DND-41 (cell line): ENCODE measurements around the gene SSR3.

Source experiments
- ATAC-seq: fragments of 200-7000 bp; cut with Tn5 transposase; 3 replicates; pipeline ENCODE4 v1.9.1; 2021; ENCODE audit warnings: low read depth; ENCODE audit not compliant: insufficient read depth
- DNase-seq: peaks from one replicate; pipeline ENCODE4 v3.0.0-alpha.2; 2020
- H2AFZ ChIP-seq: 2 replicates; pipeline ENCODE4 v1.6.0; 2012; ENCODE audit warnings: low read depth, low read length
- H3K27ac ChIP-seq: 2 replicates; pipeline ENCODE4 v1.5.1; 2012; ENCODE audit warnings: low read length, inconsistent platforms
- H3K27me3 ChIP-seq: fragments of 200-600 bp; sonication (generic); 2 replicates; pipeline ENCODE4 v1.6.0; 2012; ENCODE audit warnings: low read length, mild to moderate bottlenecking, inconsistent platforms; ENCODE audit not compliant: insufficient read depth, poor library complexity
- H3K36me3 ChIP-seq: 2 replicates; pipeline ENCODE4 v1.5.1; 2012; ENCODE audit warnings: low read length, inconsistent platforms; ENCODE audit not compliant: insufficient read depth
- H3K4me1 ChIP-seq: 2 replicates; pipeline ENCODE4 v1.5.1; 2012; ENCODE audit warnings: mild to moderate bottlenecking, low read length; ENCODE audit not compliant: insufficient read depth
- H3K4me2 ChIP-seq: 2 replicates; pipeline ENCODE4 v1.6.0; 2012; ENCODE audit warnings: mild to moderate bottlenecking, moderate library complexity, low read length, inconsistent platforms; ENCODE audit not compliant: insufficient read depth
- H3K4me3 ChIP-seq, 2 experiments: fragments of 200-600 bp in 1 of 2; shearing (Covaris generic) in 1 of 2; 2 replicates each; pipeline ENCODE4 v1.5.1; 2012 to 2016; ENCODE audit warnings: inconsistent platforms in 2 of 2, low read length in 2 of 2, mild to moderate bottlenecking in 2 of 2, low read depth in 1 of 2, moderate library complexity in 1 of 2
- H3K79me2 ChIP-seq: 2 replicates; pipeline ENCODE4 v1.6.0; 2012; ENCODE audit warnings: low read length, inconsistent platforms; ENCODE audit not compliant: insufficient read depth
- H3K9ac ChIP-seq: 2 replicates; pipeline ENCODE4 v1.6.0; 2012; ENCODE audit warnings: low read depth, mild to moderate bottlenecking, inconsistent platforms, low read length, moderate library complexity
- H3K9me3 ChIP-seq: 2 replicates; pipeline ENCODE4 v1.5.1; 2012; ENCODE audit warnings: low read length, moderate library complexity, mild to moderate bottlenecking, inconsistent platforms; ENCODE audit not compliant: insufficient read depth, severe bottlenecking
- H4K20me1 ChIP-seq: 2 replicates; pipeline ENCODE4 v1.6.0; 2012; ENCODE audit warnings: low read length; ENCODE audit not compliant: insufficient read depth
- CTCF ChIP-seq: IDR thresholded peaks from 2 replicates; pipeline ENCODE4 v1.5.1; 2012; ENCODE audit warnings: borderline replicate concordance, low read length, moderate library complexity, mild to moderate bottlenecking; ENCODE audit not compliant: poor library complexity, severe bottlenecking; ENCODE audit errors: extremely low read depth
- EZH2 ChIP-seq: IDR thresholded peaks from 3 replicates; pipeline ENCODE4 v1.6.1; 2012; ENCODE audit warnings: borderline replicate concordance, low read depth, mild to moderate bottlenecking, moderate library complexity, low read length, inconsistent platforms; ENCODE audit not compliant: severe bottlenecking

SSR3 gene

GRCh38 chr3:156513619-156514018, 41.3 kb downstream of the SSR3 start:
- Histone ChIP-seq H2AFZ (no peak overlapping the region), H3K4me3 (no peak overlapping the region), H3K9me3 (no peaks in the 10 kb centered on the region), H4K20me1 (no peaks in the 10 kb centered on the region), H3K79me2 (no peaks in the 10 kb centered on the region), H3K27me3 (peaks cover 24% of the 10 kb centered on the region), H3K4me1 (no peaks in the 10 kb centered on the region), H3K27ac (no peak overlapping the region), H3K36me3 (no peaks in the 10 kb centered on the region), H3K9ac (no peak overlapping the region), H3K4me2 (no peak overlapping the region)
- TF ChIP-seq EZH2, result no peak
- no peak for TF ChIP-seq CTCF
- ATAC-seq (no peak), DNase-seq (no peak)

DNA sequence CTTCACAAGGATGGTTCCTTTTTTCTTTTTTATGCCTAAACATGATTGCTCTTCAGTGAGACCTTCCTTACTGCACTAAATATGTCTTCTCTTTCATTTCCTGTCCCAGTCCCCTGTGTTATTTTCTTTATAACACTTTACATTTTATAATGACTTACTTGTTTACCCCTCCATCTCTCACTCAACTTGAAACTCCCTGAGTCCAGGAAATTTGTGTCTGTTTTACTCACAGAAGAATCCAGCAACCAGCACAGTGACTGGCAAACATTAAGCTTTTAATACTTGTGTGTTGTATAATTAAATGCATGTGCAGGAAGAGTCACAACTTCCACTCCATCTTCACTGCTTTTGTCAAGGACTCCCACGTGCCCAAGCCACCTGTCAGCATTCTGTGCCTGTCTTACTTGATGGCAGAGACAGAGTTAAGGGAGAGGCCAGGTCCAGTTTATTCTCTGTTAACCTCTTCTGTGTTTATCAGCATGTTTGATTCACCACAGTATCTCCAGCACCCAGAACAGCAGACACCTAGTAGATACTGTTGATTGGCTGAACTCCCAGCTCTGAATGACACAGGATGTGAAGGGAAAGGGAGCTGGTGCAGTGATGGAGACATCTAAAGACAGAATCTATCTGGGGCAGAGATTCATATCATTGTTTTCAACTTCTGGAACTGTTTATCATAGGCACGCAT, 42.8 kb downstream of the SSR3 start:
- Histone ChIP-seq H3K4me3 (no peak overlapping the region), H3K36me3 (no peaks in the 10 kb centered on the region), H3K79me2 (no peaks in the 10 kb centered on the region), H3K4me2 (no peak overlapping the region), H3K27ac (no peak overlapping the region), H4K20me1 (no peaks in the 10 kb centered on the region), H3K9me3 (no peaks in the 10 kb centered on the region), H2AFZ (no peak overlapping the region), H3K27me3 (peaks cover 19% of the 10 kb centered on the region), H3K9ac (no peak overlapping the region), H3K4me1 (no peaks in the 10 kb centered on the region)
- no peak for TF ChIP-seq CTCF
- no peak for TF ChIP-seq EZH2
- ATAC-seq, result peak; percentile 43; the same call in 1 of the 3 replicates
- DNase-seq, result no peak

DNA sequence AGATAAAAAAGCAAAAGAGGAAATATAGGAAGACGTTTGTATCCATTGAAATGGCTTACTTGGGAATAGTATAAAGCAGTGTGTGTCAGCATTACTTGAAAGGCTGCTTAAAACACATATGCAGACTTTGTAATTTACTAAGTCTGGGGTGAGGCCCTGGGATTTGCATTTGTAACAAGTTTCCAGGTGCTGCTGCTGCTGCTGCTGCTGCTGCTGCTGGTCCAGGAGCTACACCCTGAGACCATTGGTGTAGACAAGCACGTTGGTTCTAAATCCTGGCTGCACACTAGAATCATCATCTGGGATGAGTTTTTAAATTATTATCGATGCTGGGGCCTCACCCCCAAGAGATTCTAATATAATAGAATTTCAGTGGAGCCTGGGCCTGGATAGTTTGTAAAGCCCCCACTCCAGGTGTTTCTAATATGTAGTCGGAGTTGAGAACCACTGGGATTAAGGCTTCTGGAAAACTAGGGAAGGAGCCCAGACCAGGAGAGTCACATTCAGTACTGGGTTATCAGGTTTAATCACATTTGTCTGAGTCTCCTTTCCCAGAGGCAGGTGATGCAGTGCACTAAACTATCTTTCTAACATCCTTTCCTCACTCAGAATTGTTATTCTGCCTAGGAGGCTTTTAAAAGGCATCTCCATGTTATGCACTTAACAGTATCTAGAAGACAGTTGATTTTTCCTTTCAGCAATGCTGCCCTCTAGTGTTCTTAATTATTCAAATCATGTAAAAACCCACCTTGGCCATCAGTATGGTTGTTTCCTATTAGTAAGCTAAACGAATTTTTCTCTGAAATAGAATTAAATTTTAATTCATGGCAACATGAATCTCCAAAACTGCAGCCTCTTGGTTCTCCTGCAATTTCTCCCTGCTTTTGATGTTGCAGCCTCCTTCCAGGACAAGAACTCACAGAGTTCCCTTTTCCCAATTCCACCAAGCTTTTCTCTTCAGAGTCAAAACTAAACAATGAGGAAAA, 45.4 kb downstream of the SSR3 start:
- Histone ChIP-seq H3K27ac (no peak overlapping the region), H2AFZ (no peak overlapping the region), H3K4me1 (no peaks in the 10 kb centered on the region), H3K4me3 (no peak overlapping the region), H4K20me1 (no peaks in the 10 kb centered on the region), H3K9ac (no peak overlapping the region), H3K79me2 (no peaks in the 10 kb centered on the region), H3K9me3 (no peaks in the 10 kb centered on the region), H3K27me3 (peaks cover 21% of the 10 kb centered on the region), H3K4me2 (no peak overlapping the region), H3K36me3 (no peaks in the 10 kb centered on the region)
- ATAC-seq (peak; percentile 92), DNase-seq (no peak)
- TF ChIP-seq EZH2 (no peak), CTCF (peak; percentile 69)
